NCI-H1436 (cell line): ENCODE data around the gene AK2.
A peak's percentile ranks its signal among the peaks of the same experiment; 100 is the strongest.

ENCODE experiments used
- DNase-seq: peaks from one replicate; lab custom pipeline; 2025; lab: John Stamatoyannopoulos, UW

AK2 gene

DNA sequence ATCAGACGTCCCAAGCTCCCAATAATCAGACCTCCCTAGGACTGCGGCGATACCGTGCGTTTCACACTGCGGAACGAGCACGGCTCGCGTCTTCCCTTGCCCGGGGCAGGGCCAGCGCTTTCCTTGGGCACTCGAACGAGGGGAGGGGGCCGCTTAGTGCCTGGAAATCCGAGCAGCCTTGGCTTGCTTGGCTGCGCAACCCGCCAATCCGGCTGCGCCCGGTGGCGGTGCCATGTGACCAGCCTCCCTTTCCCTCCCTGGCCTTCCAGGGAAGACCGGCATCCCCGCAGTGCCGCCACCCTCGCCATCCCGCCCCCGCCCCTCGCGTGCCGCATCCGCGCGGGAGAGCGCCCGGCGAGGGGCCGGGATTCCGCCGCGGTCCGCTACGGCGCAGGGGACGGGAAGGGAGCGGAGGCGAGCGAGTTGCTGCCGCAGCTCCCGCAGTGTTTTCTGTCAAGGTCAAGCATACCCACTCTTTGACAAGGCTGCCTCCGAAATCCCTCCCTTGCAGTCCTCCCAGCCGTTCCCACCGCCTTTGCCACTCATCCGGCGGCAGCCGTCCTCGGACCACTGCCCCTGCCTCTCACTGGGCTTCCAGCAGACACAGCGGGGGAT lies 63.8 kb downstream of the AK2 start:
- peak; percentile 34 for DNase-seq

DNA sequence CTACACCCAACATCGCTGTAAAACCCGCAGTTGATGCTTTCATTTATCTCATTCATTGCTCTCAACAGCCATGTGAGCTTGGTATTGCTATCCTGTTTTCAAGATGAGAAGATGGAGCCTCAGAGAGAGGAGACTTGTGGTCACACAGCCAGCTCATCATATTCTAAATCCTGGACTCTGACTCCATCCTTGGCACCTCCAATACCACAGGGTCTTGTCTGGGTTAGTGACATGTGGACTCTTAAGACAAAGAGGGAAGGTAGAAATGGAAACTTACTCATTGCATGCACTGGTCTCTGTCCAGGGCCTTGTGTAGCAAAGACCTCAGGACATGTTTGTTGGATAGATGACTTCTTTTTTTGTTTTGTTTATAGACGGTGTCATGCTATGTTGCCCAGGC lies 65.1 kb downstream of the AK2 start:
- DNase-seq: no peak

DNA sequence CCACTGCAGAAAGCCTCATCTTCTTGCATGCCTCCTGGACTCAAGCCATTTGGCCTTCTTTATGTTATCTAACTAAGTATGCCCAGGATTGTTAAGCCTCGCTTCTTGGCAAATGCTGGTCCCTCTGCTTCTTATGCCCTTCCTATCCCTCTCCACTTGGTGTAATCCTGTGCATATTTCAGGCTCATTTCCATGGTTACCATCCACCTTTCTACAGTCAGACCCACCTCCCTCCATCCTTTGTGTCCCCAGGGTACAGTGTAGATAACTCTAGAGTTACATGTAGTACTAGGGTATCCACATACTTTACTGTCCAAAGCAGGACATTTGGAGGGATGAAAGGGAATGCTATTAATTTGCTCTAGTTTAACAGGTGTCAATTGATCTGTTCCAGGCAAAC lies 65.5 kb downstream of the AK2 start:
- no peak for DNase-seq

DNA sequence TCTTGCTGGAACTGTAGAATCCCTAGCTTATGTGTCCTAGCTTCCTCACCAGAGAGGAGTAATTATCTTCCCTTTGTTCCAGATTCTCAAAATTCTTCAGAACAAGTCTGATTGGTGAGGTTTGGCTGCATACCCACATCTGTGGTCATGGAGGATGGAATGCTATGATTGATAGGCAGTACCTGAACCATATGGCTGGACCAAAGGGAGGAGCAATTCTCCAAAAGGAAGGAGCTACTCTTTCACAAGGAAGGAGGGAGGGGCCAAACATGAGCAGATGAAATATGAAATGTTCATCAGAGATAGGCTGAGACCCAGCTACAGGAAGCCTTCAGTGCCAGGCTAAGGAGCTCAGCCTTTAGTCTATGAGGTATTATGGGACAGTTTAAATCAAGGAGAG lies 67.1 kb downstream of the AK2 start:
- no peak for DNase-seq

DNA sequence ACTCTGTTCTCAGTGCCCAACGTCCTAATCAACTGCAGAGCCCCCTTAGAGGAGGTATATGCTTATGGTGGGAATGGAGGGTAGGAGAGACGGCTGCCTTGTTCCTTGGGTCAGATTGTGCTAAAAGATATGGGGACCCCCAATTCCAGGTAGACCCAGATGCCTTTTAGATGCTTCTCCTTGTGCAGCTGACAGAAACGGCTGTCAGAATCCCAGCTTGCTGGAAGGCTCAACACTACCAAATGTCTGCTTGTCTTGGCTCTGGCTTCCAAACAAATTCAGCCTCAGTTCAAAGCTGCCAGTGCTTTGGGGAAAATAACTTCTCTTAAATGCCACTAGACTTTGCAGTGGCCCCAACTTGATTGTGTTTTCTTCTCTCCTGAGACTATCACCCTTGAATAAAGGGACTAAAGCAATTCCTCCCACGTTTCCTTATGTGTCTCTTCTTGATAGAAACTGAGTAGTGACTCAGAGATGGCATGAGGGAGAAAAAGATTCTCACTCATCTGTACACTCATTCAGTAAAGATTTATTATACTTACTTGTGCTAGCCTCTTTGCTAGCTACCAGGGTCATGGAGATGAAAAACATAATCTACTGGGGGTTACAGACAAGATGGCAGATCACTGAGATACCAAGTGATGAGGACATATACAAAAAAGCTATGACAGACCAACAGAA lies 68.7 kb downstream of the AK2 start:
- no peak for DNase-seq

DNA sequence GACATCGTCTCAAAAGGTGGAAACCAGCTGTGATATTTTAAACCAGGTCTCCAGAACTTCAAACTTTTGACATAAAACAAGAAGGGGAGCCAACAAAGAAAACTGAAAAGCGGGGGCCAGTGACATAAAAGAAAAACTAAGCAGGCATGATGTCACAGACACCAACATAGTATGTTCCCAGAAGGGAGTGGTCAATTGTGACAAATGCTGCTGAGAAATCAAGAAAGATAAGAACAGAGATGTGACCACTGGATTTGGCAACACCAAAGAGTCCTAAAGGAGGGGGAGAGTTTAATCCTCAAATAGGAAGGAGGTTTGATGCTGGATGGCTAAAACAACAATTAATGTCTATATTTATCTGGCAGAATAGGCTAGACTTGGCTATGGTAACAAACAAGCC lies 69.8 kb downstream of the AK2 start:
- DNase-seq: no peak

DNA sequence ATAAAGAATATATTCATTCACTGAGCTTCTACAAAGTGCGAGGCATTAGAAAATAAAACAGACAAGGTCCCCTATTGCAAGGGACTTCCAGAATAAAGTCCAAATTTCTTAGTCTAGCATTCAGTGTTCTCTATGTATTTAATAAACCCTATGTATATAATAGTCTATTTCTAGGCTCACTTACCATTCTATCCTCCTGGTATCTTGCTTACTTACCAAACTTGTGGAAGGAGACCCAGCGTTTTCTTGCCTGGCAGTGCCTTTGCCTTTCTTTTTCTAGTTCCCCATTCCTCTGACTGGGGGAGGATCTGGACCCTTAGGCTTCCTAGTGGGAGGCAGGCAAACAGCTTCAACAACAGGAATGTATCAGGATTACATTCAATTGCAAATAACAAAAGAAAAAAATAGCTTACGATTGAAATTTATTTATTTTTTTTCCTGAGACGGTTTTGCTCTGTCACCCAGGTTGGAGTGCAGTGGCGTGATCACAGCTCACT lies 71.4 kb downstream of the AK2 start:
- no peak for DNase-seq

DNA sequence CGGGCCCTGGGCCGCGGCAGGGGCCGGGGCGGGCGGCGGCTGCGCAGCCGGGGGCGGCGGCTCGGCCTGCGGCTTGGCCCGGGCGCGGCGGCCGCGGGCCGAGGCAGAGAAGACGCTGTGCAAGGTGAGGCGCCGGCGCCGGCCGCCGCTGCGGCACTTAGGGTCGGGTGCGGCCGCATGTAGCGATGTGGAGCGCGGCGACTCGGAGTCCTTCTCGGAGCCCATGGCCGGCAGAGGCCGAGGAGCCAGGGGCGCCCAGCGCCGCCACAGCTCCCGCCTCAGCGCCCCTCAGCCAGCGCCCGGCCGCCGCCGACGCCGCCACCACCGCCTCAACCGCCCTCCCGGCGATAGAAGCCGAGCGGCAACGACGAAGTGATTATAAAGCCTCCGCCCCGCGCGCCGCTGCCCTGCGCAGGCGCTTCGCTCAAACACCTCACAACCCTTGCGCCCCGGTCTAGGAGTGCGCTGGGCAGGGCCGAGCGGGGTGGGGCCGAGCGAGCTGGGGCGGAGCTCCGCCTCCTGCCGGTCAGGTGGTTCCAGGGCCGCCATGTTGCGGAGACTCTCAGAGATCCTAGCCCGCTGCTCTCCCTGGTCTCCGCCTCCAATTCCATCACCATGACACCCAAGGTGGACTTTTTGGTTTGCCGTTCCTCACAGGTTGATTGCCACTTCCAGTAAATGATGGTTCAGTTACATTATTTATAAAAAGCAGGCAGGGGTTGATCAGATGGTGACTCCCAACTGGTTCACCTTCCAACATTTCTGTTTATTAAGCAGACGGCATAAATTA lies 72.0 kb downstream of the AK2 start, which contains the start of gene RNF19B:
Gene RNF19B, minus strand, starts transcription at position 349 of the 790 bp plus-strand sequence. Its CDS starts 124 bp downstream, at position 225.
- DNase-seq: peak; percentile 93

DNA sequence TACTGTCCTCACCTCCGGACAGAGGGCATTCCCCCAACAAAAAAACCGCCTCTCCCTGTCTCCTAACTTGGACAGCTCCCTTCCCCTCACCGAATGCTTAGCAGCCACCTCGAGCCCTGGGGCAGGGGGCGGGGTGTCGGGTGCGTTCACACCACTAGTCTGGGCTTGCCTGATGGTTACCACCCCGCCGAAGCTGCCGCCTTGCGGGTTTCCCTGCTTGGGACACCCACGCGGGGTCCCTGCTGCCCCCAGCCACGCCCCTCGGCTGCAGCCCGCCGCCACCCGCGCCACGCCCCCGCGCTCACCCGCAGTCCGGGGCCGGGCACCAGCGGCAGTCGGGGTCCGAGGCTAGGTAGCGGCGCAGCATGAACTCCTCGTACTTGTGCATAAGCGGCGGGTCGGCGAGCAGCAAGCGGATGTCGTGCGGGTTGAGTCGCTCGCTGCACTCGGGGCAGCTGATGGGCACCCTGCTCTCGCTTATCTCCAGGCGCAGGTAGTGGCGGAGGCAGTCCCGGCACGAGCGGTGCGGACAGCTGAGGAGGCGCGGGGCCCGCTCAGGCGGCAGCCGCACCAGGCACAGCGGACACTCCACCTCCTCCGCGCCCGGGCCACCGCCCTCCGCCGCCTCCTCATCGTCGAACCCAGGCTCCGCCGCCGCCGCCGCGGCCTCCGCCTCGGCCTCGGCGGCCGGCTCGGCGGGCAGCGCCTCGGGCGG lies 72.8 kb downstream of the AK2 start:
- DNase-seq: peak; percentile 30

DNA sequence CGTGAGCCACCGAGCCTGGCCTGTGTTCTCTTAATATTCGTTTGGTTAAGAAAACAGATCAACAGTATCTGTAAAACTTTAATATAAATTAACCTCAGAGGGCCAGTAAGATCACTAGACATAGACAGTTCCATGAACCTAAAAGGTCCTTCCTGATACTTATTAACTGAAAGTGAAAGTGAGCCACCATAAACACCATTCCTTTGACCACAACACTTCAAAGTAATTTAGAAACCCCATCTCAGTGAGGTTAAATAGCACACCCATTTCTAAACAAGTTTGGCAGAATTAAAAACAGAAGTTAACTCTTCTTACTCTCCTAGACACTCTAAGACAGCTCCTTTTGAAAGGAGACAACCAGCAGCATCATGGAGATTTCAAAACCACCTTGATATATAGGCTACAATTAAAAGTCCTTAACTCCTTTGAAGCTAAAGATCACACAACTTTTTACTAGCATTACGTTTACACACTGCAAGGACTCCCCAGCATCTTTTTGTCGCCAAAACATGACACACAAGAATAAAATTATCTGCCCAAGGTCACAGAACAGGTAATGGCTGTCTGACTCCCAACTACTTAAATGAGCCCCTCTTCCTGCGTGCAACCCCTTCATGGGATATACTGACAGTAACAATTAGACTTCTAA lies 74.3 kb downstream of the AK2 start:
- no peak for DNase-seq

DNA sequence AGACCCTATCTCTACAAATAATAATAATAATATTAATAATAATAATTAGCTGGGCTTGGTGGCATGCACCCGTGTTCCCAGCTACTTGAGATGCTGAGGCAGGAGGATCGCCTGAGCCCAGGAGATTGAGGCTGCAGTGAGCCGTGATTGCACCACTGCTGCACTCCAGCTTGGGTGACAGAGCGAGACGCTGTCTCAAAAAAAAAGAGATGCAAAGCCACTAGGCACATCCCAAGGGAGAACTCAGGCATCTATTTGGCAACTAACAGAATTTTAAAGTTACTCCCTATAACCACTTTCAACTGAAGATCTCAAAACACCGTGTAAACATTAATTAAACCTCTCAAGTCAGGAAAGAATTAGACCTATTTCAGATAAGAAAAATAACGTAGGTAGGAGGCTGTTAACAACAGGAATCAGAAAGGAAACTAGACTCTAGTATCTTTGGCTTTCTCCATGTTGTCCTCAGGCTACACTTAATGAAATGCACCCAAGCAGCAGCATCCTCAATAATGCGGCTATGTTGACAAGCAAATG lies 75.8 kb downstream of the AK2 start:
- peak; percentile 8 for DNase-seq

DNA sequence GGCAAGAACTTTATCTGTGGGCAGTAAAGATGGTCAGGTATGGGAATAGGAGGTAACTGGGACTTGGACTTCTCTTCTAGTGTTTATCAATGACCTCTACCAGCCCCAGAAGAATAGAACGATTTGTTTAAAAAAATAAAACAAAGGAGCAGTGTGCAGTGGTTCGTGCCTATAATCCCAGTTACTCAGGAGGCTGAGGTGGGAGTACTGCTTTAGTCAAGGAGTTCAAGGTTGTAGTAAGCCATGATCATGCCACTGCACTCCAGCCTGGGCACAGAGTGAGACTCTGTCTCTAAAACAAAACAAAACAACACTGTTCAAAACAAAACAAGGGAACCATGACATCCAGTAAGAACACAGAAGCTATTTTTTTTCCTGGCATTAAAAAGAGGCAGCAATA lies 76.3 kb downstream of the AK2 start:
- no peak for DNase-seq

DNA sequence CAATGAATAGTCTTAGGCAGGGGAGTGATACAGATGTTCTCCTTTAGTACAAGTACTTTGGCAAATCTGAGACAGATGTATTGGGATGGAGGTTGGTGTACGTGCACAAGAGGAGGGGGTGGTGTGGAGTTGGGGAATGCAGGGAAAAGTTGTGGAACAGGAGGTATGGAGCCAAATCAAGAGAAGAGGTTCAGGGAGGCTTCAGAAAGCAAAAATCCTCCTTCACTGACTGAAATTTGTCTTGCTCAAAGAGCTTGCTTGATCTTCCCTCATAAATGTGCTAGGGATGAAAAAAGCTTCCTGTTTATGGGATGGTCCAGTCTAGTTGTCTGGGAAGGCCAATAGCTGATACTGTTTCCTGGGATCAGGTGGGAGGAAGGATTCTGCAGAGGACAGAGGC lies 77.9 kb downstream of the AK2 start:
- DNase-seq: no peak
